ENCODE results near the gene SMURF2.

The SMURF2 gene

GRCh38 chr17:64502809-64503208 is 159.3 kb downstream of the SMURF2 start:
- DNase-seq (ENCODE audit: low read depth), result no peak

GRCh38 chr17:64502021-64502420 is 160.1 kb downstream of the SMURF2 start:
- DNase-seq (ENCODE audit: low read depth), result no peak

- DNase-seq (ENCODE audit: low read depth), result no peak
Measured at GRCh38 chr17:64500862-64501765, 161.0 kb downstream of the SMURF2 start.

- no peak for DNase-seq (ENCODE audit: low read depth)
Measured at GRCh38 chr17:64500487-64500859, 161.6 kb downstream of the SMURF2 start.

- DNase-seq (ENCODE audit: low read depth), result no peak
Measured at GRCh38 chr17:64499805-64500486, 162.2 kb downstream of the SMURF2 start.

- DNase-seq (ENCODE audit: low read depth), result no peak
Measured at GRCh38 chr17:64498308-64499203, 163.6 kb downstream of the SMURF2 start.

- DNase-seq (ENCODE audit: low read depth), result no peak
Measured at GRCh38 chr17:64497565-64498035, 164.5 kb downstream of the SMURF2 start.

- peak; percentile 76 for DNase-seq (ENCODE audit: low read depth)
Measured at GRCh38 chr17:64496786-64497564, 165.1 kb downstream of the SMURF2 start, which contains the start of gene POLG2. TSS of gene POLG2 (minus strand) at chr17:64497054. CDS start at chr17:64496968, 86 bp downstream.

- DNase-seq (ENCODE audit: low read depth), result no peak
Measured at GRCh38 chr17:64496348-64496785, 165.7 kb downstream of the SMURF2 start.
